GM12865 (cell line): ENCODE data around the gene EDC4.

ENCODE experiments used
- DNase-seq: peaks from one replicate; pipeline ENCODE4 v3.0.0; 2010; ENCODE audit warnings: low read depth
- H3K4me3 ChIP-seq: 2 replicates; pipeline ENCODE4 v1.5.1; 2011; ENCODE audit warnings: mild to moderate bottlenecking, low read depth, low read length, control low read depth
- TF ChIP-seq, protein P1 (sequence below): IDR thresholded peaks from 2 replicates; pipeline ENCODE4 v1.5.1; 2011; ENCODE audit warnings: low read length, control low read depth, low read depth, inconsistent platforms; ENCODE audit not compliant: insufficient read depth; ENCODE audit errors: missing control alignments

The EDC4 gene

DNA sequence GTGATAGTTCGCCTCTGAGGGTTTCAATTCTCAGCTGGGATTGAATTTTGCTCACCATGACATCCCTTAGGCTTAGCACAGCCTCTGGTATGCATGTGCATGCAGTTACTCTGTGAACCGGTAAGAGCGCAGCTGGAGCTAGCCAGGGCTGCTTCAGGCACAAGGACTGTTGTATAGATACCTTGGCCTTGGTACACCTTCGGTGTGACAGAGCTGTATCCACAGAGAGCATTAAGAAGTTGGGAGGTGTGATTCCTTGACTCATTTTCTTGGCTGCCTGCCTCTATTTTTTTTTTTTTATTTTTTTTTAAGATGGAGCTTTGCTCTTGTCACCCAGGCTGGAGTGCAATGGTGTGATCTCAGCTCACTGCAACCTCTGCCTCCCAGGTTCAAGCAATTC, 28.4 kb upstream of the EDC4 start:
- 0 out of 2 replicates have a peak overlapping the region, but pooled peaks have one; percentile 72 for H3K4me3 ChIP-seq
- DNase-seq = no peak
- TF ChIP-seq, protein P1, sequence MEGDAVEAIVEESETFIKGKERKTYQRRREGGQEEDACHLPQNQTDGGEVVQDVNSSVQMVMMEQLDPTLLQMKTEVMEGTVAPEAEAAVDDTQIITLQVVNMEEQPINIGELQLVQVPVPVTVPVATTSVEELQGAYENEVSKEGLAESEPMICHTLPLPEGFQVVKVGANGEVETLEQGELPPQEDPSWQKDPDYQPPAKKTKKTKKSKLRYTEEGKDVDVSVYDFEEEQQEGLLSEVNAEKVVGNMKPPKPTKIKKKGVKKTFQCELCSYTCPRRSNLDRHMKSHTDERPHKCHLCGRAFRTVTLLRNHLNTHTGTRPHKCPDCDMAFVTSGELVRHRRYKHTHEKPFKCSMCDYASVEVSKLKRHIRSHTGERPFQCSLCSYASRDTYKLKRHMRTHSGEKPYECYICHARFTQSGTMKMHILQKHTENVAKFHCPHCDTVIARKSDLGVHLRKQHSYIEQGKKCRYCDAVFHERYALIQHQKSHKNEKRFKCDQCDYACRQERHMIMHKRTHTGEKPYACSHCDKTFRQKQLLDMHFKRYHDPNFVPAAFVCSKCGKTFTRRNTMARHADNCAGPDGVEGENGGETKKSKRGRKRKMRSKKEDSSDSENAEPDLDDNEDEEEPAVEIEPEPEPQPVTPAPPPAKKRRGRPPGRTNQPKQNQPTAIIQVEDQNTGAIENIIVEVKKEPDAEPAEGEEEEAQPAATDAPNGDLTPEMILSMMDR = no peak

DNA sequence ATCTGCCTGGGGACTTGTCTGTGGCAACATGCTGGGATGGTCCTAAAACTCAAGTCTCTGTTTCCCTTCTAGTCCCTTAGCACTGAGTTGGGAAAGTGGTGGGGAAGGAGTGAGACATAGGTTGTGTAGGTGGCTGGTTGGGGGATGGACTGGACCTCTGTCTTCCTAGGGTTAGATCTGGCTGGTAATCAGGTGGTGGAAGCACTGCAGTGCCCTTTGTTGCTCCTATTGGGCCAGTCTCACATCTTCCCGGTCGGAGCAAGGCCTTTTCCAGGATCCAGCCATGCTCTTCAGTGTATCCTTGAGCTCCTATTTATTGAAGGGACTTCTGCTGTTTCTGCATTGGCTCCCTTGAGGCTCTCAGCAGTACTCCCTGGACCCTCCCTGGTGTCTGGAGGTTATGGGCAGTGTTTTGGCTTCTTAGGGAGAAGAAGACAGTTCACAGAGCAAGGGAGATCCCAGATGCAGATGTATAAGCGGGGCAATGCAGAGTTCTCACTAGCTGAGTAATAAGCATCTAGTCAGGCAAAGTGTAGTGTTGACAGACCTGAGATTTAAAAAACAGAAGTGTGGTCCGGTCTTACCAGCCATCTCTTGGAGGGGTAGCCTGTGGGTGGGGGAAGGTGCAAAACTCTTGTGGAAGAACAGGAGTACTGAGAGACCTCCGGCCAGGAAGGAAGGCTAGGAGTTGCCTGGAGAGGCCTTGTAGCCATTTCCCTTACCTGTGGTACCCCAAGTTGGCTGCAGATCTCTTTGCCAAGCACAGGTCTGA, 27.4 kb upstream of the EDC4 start:
- peak overlapping the region; percentile 67 for H3K4me3 ChIP-seq
- DNase-seq = peak; percentile 34
- TF ChIP-seq, protein P1 = no peak

DNA sequence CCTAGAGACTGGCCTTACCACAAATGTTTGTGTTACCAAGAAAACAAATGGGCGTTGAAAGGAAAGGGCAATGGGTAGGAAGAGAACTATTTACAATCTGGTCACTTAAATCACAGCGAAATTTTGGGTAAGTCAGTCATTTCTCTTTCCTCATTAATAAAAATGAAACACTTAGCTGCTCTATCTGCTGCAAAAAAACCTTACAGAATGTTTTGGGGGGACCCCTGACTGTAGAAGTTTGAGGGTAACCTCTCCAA, 26.9 kb upstream of the EDC4 start:
- TF ChIP-seq, protein P1 = no peak
- no peak for DNase-seq
- H3K4me3 ChIP-seq = peak overlapping the region; percentile 67

DNA sequence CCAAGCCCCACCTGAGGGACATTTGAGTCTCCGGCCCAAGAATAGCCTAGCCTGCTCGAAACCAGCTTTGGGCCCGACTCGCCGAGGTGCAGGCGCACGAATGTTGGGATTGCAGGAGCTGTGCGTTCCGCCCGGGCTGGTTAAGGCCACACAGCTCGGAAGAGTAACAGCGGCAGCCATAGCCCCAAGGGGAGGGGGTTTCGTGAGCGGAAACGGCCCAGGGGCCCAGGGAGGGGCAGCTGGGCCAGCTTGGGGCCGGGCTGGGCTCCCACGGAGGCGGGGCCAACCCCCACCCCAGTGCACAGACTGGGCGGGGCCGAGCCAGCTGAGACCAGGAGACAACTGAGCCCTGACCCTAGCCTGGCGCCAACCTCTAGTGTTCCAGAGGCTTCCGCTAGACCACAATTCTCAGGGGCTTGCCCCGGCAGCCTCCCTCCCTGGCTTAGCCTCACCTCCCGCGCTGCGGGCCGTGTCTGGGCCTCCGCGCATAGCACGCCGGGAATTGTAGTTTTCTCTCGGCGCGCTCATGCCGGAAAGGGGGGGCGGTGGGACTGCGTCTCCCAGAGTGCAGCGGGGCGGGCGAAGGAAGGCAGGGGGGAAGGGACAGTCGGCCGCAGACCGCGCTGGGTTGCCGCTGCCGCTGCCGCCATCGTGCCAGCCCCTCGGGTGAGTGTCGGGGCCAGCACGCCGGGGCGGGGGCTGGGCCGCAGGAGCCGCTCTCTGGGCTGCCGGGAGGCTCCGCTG, 26.4 kb upstream of the EDC4 start, which contains the start of gene NUTF2:
TSS of gene NUTF2 (plus strand) at position 614 of the 744 bp plus-strand sequence. CDS start 18,198 bp downstream, outside the sequence.
- H3K4me3 ChIP-seq = peak within 1 kb of the TSS; percentile 67
- TF ChIP-seq, protein P1 = no peak
- DNase-seq = peak; percentile 97

DNA sequence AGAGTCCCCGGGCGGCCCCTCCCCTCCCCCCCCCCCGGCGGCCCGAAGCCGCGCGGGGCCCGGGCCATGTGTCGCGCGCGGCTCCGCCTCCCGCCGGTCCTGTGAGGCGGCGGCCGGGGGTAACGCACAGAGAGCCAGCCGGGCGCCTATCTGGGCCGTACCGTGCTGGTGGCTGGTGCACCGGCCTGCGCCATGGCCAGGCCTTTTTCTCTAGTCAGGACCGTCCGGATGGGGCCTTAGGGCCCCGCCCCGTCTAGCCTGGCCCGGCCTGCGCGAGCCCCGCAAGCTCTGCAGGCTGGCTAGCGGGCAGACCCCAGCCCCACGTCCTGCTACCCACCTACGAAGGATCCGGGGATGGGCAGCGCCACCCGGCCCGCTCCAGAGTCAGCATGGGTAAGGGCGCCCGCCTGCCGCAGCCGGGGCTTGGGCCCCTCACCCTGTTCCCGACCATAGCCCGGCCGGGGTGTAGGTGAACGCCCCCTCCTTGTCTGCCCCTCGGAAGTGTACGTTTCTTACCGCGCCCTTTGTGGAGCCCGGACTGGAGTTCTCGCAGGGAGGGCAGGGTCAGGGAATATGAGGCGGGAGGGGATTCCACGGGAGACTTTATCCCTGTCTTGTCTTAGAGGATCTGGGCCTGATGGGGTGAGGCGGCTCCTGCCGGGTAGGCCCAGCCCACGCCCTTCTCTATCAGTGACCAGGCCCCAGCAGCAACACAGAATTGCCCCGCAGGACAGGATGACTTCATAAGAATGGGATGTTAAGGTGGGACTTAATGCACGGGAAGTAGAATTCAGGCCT, 25.6 kb upstream of the EDC4 start, which contains the start of gene CENPT:
TSS of gene CENPT (minus strand) at position 630 of the 798 bp plus-strand sequence. CDS start 13,834 bp downstream, outside the sequence.
- TF ChIP-seq, protein P1 = no peak

DNA sequence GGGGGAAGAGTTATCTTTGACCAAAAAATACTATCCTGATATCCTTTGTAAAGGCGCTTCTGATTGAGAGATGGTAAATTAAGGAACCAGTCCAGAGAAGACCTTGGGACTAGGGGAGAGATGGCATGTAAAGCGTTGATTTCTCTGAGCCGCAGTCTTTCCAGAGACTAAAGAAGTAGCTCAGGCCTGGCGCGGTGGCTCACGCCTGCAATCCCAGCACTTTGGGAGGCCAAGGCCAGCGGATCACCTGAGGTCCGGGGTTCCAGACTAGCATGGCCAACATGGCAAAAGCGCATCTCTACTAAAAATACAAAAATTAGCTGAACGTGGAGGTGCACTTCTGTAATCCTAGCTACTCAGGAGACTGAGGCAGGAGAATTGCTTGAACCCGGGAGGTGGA, 24.7 kb upstream of the EDC4 start:
- TF ChIP-seq, protein P1 = no peak

More for the DNA sequence above, 25.6 kb upstream of the EDC4 start, which contains the start of gene CENPT:
- H3K4me3 ChIP-seq = peak within 1 kb of the TSS; percentile 67
- DNase-seq = peak; percentile 22

More for the DNA sequence above, 24.7 kb upstream of the EDC4 start:
- peak overlapping the region; percentile 67 for H3K4me3 ChIP-seq
- no peak for DNase-seq
